Subcutaneous abdominal adipose tissue (tissue), 5 donors: ENCODE results near the gene ZRANB3.

ENCODE experiments used
- H3K27ac ChIP-seq: one replicate; pipeline ENCODE4 v1.7.0; 2013; ENCODE audit warnings: low read depth, mild to moderate bottlenecking, inconsistent platforms, low read length, moderate library complexity
- H3K27me3 ChIP-seq, 5 donors: one replicate each; pipeline ENCODE4 v1.7.0; 2013; ENCODE audit warnings: low read length in 5 of 5, inconsistent platforms in 1 of 5; ENCODE audit not compliant: control insufficient read depth in 5 of 5, insufficient read depth in 4 of 5
- H3K36me3 ChIP-seq, 5 donors: one replicate each; pipeline ENCODE4 v1.7.0; 2013; ENCODE audit warnings: low read length in 5 of 5; ENCODE audit not compliant: control insufficient read depth in 5 of 5, insufficient read depth in 5 of 5
- H3K4me1 ChIP-seq, 5 donors: one replicate each; pipeline ENCODE4 v1.7.0; 2013; ENCODE audit warnings: low read length in 5 of 5, mild to moderate bottlenecking in 3 of 5, moderate library complexity in 1 of 5; ENCODE audit not compliant: control insufficient read depth in 5 of 5, insufficient read depth in 5 of 5
- H3K4me3 ChIP-seq, 5 donors: one replicate each; pipeline ENCODE4 v1.7.0; 2013; ENCODE audit warnings: low read length in 5 of 5, low read depth in 1 of 5
- H3K9ac ChIP-seq, 5 donors: one replicate each; pipeline ENCODE4 v1.7.0; 2013; ENCODE audit warnings: low read length in 5 of 5, mild to moderate bottlenecking in 4 of 5, moderate library complexity in 3 of 5
- H3K9me3 ChIP-seq, 5 donors: one replicate each; pipeline ENCODE4 v1.7.0; 2013; ENCODE audit warnings: low read length in 5 of 5; ENCODE audit not compliant: control insufficient read depth in 5 of 5
- donor health status: healthy.
- donor health status: healthy.
- donor health status: healthy.
- donor health status: healthy.
- donor health status: healthy.

Gene ZRANB3

DNA sequence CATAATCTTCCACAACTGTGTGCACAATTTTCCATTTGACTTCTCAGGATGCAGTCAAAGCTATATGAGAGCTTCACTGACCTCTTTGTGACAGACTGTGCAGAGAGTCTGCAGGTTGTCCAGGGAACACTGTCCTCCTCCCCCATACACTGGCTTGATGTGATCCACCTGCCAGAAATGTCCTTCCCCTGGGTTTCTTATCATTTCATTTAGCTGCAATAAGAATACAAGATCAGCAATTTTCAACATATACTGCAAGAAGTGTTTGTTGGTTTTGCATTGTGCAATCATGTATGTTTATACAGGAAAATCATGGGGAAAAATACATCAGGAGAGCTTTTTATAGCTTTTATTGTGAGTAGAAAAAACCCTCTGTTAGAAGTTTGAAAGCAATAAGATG is 328.3 kb downstream of the ZRANB3 start:
- Histone ChIP-seq H3K36me3 (peaks cover 0 to 8% (median 3%) of the 10 kb centered on the region in 5 donors), H3K27ac (no peak overlapping the region), H3K4me1 (no peaks in the 10 kb centered on the region), H3K9ac (no peak overlapping the region), H3K27me3 (no peaks in the 10 kb centered on the region), H3K4me3 (no peak overlapping the region), H3K9me3 (no peaks in the 10 kb centered on the region)

DNA sequence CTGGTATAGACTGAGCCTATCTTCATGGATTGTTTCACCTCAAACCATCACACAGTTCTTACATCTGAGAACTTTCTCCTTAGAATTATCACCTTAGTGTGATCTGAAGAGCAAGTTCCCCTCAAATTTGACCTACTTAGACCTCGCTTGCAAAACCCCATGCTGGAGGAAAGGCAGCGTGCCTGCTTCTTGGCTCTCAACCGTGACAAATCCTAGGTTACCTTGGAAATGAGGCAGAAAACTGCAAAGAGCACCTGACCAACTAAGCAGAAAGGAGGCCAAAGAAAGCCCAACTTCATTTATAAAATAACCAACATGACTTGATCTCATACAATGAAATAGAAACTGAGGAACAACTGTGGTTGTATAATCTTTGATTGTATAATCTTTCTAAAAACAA is 332.5 kb downstream of the ZRANB3 start:
- H3K9ac ChIP-seq = no peak overlapping the region
- H3K27me3 ChIP-seq = no peaks in the 10 kb centered on the region
- H3K27ac ChIP-seq = no peak overlapping the region
- H3K9me3 ChIP-seq = no peaks in the 10 kb centered on the region
- peaks cover 0 to 4% (median 0%) of the 10 kb centered on the region in 5 donors for H3K36me3 ChIP-seq
- H3K4me3 ChIP-seq = no peak overlapping the region
- no peaks in the 10 kb centered on the region for H3K4me1 ChIP-seq

DNA sequence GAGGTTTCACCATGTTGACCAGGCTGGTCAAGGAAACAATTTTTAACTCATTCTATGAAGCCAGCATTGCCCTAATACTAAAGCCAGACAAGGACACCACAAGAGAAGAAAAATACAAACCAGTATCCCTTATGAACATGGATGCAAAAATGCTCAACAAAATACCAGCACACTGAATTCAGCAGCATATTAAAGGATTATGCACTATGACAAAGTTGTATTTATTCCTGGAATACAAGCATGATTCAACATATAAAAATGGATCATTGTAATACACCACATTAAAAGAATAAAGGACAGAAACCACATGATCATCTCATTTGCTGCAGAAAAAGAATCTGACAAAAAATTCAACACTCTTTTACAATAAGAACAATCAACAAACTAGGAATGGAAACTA is 340.2 kb downstream of the ZRANB3 start:
- Histone ChIP-seq H3K27ac (no peak overlapping the region), H3K9me3 (peaks cover 0 to 2% (median 0%) of the 10 kb centered on the region in 5 donors), H3K4me1 (no peaks in the 10 kb centered on the region), H3K9ac (no peak overlapping the region), H3K36me3 (no peaks in the 10 kb centered on the region), H3K4me3 (no peak overlapping the region), H3K27me3 (no peaks in the 10 kb centered on the region)

DNA sequence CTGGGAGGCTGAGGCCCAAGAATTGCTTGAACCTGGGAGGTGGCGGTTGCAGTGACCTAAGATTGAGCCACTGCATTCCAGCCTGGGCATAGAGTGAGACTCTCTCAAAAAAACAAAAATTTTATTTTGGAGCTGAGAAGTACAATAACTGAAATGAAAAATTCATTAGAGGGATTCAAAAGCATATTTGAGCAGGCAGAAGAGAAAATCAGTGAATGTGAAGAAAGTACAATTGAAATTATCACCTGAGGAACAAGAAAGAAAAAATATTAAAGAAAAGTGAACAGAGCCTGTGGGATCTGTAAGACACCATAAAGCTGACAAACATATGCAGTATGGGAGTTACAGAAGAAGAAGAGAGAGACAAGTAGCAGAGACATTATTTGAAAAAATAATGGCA is 341.9 kb downstream of the ZRANB3 start:
- Histone ChIP-seq H3K4me3 (no peak overlapping the region), H3K27me3 (no peaks in the 10 kb centered on the region), H3K9me3 (peaks cover 0 to 2% (median 0%) of the 10 kb centered on the region in 5 donors), H3K36me3 (no peaks in the 10 kb centered on the region), H3K9ac (no peak overlapping the region), H3K4me1 (no peaks in the 10 kb centered on the region), H3K27ac (no peak overlapping the region)

DNA sequence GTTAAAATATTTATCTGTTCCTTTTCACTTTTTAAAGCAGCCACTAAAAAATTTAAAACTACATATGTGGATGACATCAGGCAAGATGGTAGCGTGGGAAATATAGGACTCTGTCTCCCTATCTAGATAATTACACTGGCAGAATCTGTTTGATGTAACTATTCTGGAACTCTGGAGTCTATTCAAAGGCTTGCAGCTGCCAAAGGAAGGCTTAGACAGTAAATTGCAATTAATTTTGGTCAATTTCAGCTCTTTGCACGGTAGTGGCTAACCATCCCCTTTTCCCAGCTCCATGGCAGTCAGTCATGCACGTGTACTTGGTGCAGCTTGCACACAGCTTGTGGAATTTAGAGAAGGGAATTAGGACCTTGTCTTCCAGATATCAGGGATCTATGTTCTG is 343.7 kb downstream of the ZRANB3 start:
- no peaks in the 10 kb centered on the region for H3K36me3 ChIP-seq
- H3K27ac ChIP-seq = no peak overlapping the region
- no peaks in the 10 kb centered on the region for H3K4me1 ChIP-seq
- H3K9me3 ChIP-seq = peaks cover 0 to 2% (median 0%) of the 10 kb centered on the region in 5 donors
- no peaks in the 10 kb centered on the region for H3K27me3 ChIP-seq
- H3K9ac ChIP-seq = no peak overlapping the region
- no peak overlapping the region for H3K4me3 ChIP-seq

DNA sequence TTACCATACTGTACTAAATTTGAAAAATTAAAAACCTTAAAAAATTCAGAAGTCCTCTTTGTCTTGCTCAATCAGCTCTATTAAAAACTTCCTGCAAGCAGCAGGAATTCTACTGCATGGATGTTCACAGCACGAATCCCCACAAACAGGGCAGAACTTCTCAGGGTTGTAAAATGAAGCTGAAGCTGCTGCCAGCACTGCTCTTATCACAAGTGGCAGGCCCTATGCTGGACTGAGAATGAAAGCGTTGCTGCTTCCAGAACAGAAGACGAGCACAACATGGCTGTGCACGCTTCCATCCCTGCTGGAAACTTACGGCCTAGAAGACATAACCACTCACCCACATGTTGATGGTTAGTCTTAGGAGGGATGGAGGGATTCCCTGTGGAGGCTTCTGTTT is 345.0 kb downstream of the ZRANB3 start:
- H3K27me3 ChIP-seq = no peaks in the 10 kb centered on the region
- H3K4me3 ChIP-seq = no peak overlapping the region
- no peaks in the 10 kb centered on the region for H3K9me3 ChIP-seq
- H3K27ac ChIP-seq = no peak overlapping the region
- no peaks in the 10 kb centered on the region for H3K4me1 ChIP-seq
- H3K36me3 ChIP-seq = no peaks in the 10 kb centered on the region
- H3K9ac ChIP-seq = no peak overlapping the region

DNA sequence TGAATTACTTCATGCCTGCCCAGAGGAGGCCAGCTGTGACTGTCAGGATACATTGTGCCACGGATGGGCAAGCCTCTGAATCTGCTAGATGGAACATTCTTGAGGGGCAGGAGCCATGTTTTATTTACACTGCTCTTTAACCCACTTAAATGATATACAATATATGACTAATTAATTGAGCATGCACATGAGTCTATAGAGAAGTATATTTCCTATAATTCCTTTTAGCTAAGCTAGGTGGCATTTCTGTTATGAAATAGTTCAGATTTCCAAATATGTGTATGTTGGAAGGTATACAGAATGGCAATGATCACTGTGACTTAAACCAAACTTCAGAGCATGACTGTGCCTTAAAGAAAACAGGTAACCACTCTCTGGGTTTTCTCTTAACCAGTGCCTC is 347.2 kb downstream of the ZRANB3 start:
- H3K27ac ChIP-seq = no peak overlapping the region
- H3K4me3 ChIP-seq = no peak overlapping the region
- no peaks in the 10 kb centered on the region for H3K27me3 ChIP-seq
- no peaks in the 10 kb centered on the region for H3K4me1 ChIP-seq
- no peak overlapping the region for H3K9ac ChIP-seq
- no peaks in the 10 kb centered on the region for H3K9me3 ChIP-seq
- H3K36me3 ChIP-seq = peaks cover 0 to 4% (median 0%) of the 10 kb centered on the region in 5 donors

DNA sequence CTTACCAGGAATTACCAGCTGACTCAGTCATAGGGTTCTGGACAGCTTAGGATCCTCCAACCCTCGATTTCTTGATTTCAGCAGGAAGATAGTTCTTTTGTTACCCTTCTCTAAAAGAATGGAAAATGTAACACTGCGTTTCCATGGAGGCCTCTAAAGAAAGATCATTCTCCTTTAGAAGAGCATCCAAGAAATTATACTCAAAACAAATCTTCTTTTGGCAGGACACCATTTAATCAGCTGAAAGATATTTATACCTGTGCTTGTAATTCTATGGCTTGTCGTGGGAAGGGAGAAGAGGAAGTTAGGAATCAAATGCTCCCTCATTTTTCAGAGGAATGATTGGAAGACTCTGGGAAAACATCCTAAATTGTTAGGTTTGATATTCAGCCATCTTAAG is 348.4 kb downstream of the ZRANB3 start:
- Histone ChIP-seq H3K36me3 (peaks cover 0 to 4% (median 0%) of the 10 kb centered on the region in 5 donors), H3K27ac (no peak overlapping the region), H3K27me3 (no peaks in the 10 kb centered on the region), H3K4me3 (no peak overlapping the region), H3K9me3 (no peaks in the 10 kb centered on the region), H3K4me1 (no peaks in the 10 kb centered on the region), H3K9ac (no peak overlapping the region)

DNA sequence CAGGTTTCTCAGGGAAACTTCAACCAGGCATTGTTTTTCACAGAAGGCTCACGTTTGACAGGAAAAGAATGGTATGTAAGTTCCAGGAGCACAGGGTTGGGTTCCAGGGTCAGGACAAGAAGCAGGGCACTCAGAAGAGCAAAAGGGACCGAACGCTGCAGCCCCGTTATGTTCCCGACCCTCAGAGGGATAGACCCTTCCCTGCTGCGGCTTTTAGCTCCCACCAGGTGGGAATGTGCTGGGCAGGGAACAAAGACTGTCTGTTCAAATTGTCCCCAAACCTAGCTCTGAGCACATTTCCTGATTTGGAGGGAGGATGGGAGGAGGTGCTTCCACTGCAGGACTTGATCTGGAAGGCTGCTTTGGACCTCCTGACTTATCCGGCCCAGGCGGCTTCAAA is 348.8 kb downstream of the ZRANB3 start:
- H3K4me1 ChIP-seq = no peaks in the 10 kb centered on the region
- H3K9me3 ChIP-seq = peaks cover 0 to 3% (median 0%) of the 10 kb centered on the region in 5 donors

DNA sequence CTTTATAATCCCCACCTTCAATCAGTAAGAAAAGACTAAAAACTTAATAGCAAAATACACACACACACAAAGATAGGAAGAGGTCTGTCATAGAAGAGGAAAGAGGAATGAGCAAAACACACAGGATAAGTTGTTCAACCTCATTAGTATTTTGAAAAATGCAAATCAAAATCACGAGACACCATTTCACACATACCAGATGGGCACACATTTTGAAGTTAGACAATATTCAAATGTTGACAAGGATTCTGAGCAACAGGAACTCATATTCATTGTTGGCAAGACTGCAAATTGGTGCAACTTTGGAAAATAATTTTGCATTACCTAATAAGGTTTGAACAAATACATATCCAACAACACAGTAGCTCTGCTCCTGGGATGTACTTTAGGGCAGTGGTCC is 351.3 kb downstream of the ZRANB3 start:
- H3K4me1 ChIP-seq = no peaks in the 10 kb centered on the region
- H3K36me3 ChIP-seq = peaks cover 4 to 20% (median 9%) of the 10 kb centered on the region in 5 donors
- H3K9me3 ChIP-seq = peaks cover 0 to 3% (median 0%) of the 10 kb centered on the region in 5 donors
- no peak overlapping the region for H3K27ac ChIP-seq
- no peak overlapping the region for H3K9ac ChIP-seq
- no peak overlapping the region for H3K4me3 ChIP-seq
- H3K27me3 ChIP-seq = no peaks in the 10 kb centered on the region

More for the DNA sequence above, 348.8 kb downstream of the ZRANB3 start:
- H3K9ac ChIP-seq = no peak overlapping the region
- no peak overlapping the region for H3K27ac ChIP-seq
- H3K36me3 ChIP-seq = peaks cover 0 to 4% (median 0%) of the 10 kb centered on the region in 5 donors
- H3K4me3 ChIP-seq = no peak overlapping the region
- H3K27me3 ChIP-seq = no peaks in the 10 kb centered on the region

DNA sequence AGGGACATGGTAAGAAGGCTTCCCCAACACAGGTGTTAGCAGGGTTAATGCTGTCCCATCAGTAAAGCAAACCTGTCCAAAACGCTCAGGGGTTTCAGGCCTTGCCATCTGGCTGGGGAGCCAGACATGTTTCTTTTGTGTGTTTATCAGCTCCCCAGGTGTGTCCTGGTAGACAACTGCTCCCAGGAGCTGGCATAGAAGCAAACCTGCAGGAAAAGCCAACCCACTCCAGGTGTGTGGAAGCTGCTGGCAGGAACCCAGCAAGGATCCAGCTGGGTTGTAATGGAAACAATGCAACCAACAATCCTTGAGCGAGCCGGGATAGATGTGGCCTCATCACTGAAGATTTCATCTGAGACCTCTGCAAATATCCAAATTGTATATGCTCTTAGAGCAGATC is 355.8 kb downstream of the ZRANB3 start:
- peaks cover 8 to 46% (median 32%) of the 10 kb centered on the region in 5 donors for H3K36me3 ChIP-seq
- no peak overlapping the region for H3K9ac ChIP-seq
- H3K4me3 ChIP-seq = no peak overlapping the region
- H3K9me3 ChIP-seq = peaks cover 0 to 3% (median 0%) of the 10 kb centered on the region in 5 donors
- no peaks in the 10 kb centered on the region for H3K27me3 ChIP-seq
- H3K27ac ChIP-seq = no peak overlapping the region
- no peaks in the 10 kb centered on the region for H3K4me1 ChIP-seq
